GF-D8 (cell line): ENCODE data around the gene GPR161.
A peak's percentile ranks its signal among the peaks of the same experiment; 100 is the strongest.

Source experiments
- DNase-seq: peaks from one replicate; lab custom pipeline; 2025; lab: John Stamatoyannopoulos, UW

Gene GPR161

GRCh38 chr1:168148916-168149315, 12.2 kb upstream of the GPR161 start:
- no peak for DNase-seq

DNA sequence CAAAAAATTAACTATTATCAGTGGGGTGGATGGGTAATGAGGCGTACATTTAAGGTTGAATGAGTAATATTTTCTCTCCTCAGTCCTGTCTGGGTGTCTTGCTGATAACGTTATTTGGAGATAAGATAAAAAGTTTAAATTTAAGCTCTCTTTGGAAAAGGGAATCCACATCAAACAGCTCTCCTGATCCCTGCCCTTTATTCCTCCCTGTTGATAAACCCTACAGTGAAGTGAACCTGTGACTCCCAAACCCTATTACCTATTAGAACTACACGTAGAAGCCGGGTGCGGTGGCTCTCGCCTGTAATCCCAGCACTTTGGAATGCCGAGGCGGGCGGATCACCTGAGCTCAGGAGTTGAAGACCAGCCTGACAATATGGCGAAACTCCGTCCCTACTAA, 9.9 kb upstream of the GPR161 start:
- DNase-seq, result no peak

DNA sequence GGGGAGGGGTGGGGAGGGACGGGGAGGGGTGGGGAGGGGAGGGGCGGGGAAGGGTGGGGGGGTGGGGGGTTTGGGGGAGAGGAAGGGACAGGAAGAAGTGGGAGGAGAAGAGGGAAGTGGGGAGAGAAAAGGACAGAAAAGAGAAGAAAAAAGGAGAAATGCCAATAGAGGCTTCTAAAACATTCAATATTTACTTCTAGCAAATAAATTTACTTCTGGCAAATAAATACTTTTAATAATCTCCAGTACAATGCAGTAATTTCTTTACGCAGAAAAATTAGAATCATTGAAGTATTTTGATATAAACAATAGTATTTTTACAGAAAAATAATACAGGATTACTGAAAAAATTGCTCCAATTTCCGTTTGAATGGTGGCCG, 9.4 kb upstream of the GPR161 start:
- peak; percentile 40 for DNase-seq

GRCh38 chr1:168145184-168146159, 8.7 kb upstream of the GPR161 start:
- peak; percentile 68 for DNase-seq

GRCh38 chr1:168141871-168142385, 5.2 kb upstream of the GPR161 start:
- no peak for DNase-seq

- no peak for DNase-seq
Observed at GRCh38 chr1:168139070-168139469, 2.3 kb upstream of the GPR161 start.

GRCh38 chr1:168138134-168138533, 1.4 kb upstream of the GPR161 start:
- no peak for DNase-seq

DNA sequence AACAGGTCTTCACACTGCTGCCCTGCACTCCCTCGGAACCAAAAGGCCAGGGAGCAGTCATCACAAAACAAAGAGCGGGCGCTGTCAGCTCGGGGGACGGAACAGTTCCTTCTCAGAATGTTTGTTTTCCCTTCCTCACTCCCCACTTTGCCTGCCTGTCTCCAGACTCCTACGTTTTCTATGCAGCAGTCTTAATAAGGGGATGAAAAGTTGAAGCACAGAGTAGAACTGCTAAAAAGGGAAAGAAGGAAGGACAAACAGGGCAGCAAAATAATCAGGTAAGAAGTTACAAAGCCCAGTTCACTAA, 738 bp upstream of the GPR161 start:
- no peak for DNase-seq

DNA sequence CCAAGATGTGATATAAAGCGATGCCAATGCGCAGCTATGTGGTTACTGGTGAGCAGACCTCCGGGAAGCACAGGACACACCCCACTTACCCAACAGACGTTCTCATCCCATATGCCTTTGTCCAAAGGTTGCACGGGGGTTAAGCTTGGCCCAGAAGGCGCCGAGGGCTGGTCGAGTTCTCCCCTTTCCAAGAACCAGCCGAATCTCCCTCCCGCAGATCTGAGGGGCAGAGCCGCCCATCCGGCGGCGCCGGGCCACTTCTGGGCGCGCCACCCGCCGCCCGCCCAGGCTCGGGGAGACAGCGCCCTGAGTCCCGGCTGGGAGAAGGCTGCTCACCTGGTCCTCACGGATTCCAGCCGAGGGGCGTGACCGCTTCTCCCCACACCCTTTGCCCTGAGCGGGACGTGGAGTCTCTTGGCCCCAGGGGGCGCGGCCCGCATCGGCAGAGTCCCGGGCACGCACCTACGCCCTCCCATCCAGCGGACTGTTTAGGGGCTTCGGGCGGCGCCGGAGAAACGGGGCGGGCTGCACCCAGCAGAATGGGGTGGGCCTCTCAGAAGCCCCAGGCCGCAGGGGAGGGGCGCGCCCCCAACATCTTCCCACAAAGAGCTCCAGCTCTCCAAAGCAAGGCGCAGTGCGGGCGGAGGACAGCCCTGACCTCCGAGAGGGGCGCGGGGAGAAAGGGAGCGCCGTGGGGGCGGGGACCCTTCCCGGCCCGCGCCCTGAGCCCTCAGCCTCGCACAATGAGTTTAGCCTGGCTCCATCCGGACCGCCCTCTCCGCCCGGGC, 615 bp downstream of the GPR161 start:
- DNase-seq, result no peak

GRCh38 chr1:168135116-168135920, 1.4 kb downstream of the GPR161 start:
- no peak for DNase-seq

- DNase-seq, result no peak
Observed at GRCh38 chr1:168134642-168135041, 2.1 kb downstream of the GPR161 start.

DNA sequence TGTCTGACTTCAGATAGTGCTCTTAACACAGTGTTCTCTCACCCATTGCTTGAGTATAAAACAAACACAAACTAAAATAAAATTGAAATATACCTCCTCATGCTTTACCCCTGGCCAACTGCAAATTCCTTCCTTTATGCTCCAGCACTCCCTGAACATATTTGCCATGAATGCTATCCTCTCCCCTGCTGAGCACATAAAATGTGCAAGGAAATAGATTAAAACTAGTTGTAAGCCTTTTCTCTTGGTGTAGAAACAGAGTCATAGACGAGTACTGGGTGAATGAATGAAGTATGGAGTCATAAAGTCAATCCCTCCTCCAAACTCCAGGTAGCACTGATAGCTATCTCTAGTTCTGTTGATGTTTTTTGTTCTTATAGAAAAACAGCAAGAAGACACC, 2.6 kb downstream of the GPR161 start:
- no peak for DNase-seq

GRCh38 chr1:168129933-168130332, 6.8 kb downstream of the GPR161 start:
- no peak for DNase-seq

- DNase-seq, result no peak
Observed at GRCh38 chr1:168127503-168127902, 9.2 kb downstream of the GPR161 start.

DNA sequence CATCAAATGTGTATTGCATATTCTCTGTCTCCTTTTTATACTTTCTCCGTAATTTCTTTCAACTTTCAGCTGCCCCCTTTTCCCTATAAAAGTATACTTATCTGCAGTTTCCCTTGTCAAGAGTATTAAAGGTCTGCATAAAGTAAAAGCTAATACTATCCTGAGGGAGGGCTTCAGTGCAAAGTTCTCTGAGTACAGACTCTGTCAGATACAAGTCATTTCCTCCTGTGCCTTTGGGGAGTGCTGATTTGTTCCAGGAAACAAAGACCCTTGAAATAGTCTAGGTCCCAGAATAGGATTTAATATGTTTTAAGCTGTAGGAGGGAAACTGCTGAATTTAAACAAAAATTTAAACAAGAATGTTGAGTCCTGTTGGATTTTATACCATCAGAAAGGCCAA, 11.7 kb downstream of the GPR161 start:
- no peak for DNase-seq

DNA sequence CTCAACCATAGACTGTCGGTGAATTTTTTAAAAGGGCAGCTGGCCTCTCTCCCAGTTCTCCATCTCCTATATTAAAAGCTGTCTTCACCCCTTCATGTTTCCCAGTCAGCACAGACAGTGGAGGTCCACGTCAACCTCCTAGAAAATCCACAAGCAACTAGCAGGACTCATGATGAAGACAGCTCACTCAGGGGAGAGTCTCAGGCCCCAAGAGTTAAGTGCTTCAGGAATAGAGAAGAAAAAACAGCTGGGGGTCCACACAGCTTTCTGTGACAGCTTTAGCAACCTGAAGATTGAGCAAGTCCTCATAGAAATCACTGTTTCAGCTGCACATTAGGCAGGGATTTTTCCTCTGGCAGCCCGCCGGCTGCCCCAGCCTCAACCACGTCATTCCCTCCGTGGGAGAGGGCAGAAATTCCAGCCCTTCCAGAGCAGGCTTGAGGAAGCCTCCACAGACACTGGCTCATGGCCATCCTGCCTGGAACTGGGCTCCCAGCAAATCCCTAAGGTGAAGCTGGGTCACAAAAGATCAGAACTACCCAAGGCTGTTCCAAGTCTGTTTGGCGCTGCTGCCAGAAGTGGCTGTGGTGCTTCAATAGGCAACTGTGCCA, 15.2 kb downstream of the GPR161 start:
- no peak for DNase-seq

GRCh38 chr1:168119750-168120149, 17.0 kb downstream of the GPR161 start:
- DNase-seq, result no peak

DNA sequence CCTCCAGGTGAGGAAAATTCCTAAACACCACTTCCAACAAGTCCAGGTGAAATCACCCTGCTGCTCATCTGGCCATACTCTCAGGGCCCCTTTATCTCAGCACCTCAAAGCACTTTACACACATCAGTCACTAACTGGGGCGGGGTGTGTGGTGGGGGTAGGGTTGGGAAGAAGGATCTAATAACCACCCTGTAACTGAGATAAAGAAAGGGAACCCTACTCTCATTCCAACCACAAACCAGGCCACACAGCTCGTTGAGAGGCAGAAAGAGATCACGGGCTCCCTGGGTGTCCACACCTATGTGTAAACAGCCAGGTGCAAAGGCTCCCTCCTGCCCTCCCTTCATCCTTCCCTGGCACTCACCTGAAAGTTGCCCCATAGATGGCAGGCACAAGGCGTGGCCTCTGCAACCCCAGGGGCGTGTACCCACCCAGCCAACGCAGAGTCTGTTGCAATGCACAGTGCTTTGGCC, 20.4 kb downstream of the GPR161 start:
- no peak for DNase-seq

DNA sequence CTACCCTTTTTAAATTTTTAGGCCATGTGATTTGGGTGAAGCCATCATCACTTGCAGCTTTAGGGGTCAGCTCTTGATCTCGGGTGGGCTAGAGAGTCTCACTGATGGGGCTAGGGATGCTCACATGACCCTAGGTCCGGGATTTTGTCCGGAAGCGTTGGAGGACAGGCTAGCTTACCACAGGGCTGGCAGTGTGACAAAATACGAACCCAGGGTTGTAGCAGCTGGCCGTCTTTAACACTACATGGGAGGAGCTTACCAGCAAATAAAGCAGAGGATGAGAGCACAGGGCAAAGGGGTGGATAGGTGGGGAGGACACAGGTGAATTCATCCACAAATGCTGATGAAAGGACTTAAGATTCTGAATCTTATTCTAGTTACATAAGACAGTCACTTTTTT, 21.9 kb downstream of the GPR161 start:
- DNase-seq, result no peak

GRCh38 chr1:168112673-168113305, 23.9 kb downstream of the GPR161 start:
- DNase-seq, result no peak

- no peak for DNase-seq
Observed at GRCh38 chr1:168110896-168111545, 25.7 kb downstream of the GPR161 start.
